Stimulated activated CD4-positive, alpha-beta T cell treated with anti-CD3 and anti-CD28 coated beads, Interleukin-12 subunit alpha, Interleukin-12 subunit beta, amount 100 ng/mL, for 24 hours (primary cell): ENCODE measurements around the gene PAF1.

Experiments used
- DNase-seq, 2 experiments: peaks; one replicate each; pipeline ENCODE4 v3.0.0-alpha.2; 2020; ENCODE audit warnings: low read depth in 2 of 2

The PAF1 gene

GRCh38 chr19:39417463-39418181 is 26.7 kb upstream of the PAF1 start:
- DNase-seq, result no peak

- no peak for DNase-seq
Measured at GRCh38 chr19:39416152-39417120, 25.5 kb upstream of the PAF1 start.

GRCh38 chr19:39415111-39416046 is 24.5 kb upstream of the PAF1 start:
- DNase-seq, result no peak

GRCh38 chr19:39413911-39414608 is 23.2 kb upstream of the PAF1 start:
- no peak for DNase-seq

- no peak for DNase-seq
Measured at GRCh38 chr19:39413272-39413910, 22.5 kb upstream of the PAF1 start.

- DNase-seq, result no peak
Measured at GRCh38 chr19:39412867-39413271, 22.0 kb upstream of the PAF1 start.

- DNase-seq, result peak; percentile 96 to 98
Measured at GRCh38 chr19:39412100-39412866, 21.4 kb upstream of the PAF1 start, which contains the start of gene PLEKHG2. TSS of gene PLEKHG2 (plus strand) at chr19:39412669. CDS start at chr19:39414087, 1,418 bp downstream.

- peak; percentile 81 to 93 for DNase-seq
Measured at GRCh38 chr19:39411832-39412099, 20.9 kb upstream of the PAF1 start.

- no peak for DNase-seq
Measured at GRCh38 chr19:39411081-39411831, 20.4 kb upstream of the PAF1 start.

- DNase-seq, result no peak
Measured at GRCh38 chr19:39410831-39411080, 19.9 kb upstream of the PAF1 start.

GRCh38 chr19:39410017-39410830 is 19.3 kb upstream of the PAF1 start:
- DNase-seq, result peak in 1 of 2 experiments; percentile 51

GRCh38 chr19:39409208-39410016 is 18.5 kb upstream of the PAF1 start:
- peak; percentile 54 to 66 for DNase-seq

GRCh38 chr19:39408392-39409207 is 17.7 kb upstream of the PAF1 start:
- DNase-seq, result no peak

- no peak for DNase-seq
Measured at GRCh38 chr19:39407660-39408391, 16.9 kb upstream of the PAF1 start.

GRCh38 chr19:39407410-39407659 is 16.4 kb upstream of the PAF1 start:
- DNase-seq, result peak in 1 of 2 experiments; percentile 56

GRCh38 chr19:39406656-39407409 is 15.9 kb upstream of the PAF1 start, which contains the start of gene ZFP36:
TSS of gene ZFP36 (plus strand) at chr19:39406847. CDS start at chr19:39406905, 58 bp downstream.
- DNase-seq, result peak; percentile 78 to 82
